SK-N-SH treated with all-trans-retinoic acid at 6 μM for 48 hours (cell line): ENCODE data around the gene MIPEP.

Source experiments
- ATAC-seq: fragments of 200-7000 bp; cut with Tn5 transposase; 3 replicates; pipeline ENCODE4 v1.9.1; 2020; ENCODE audit warnings: mild to moderate bottlenecking, moderate library complexity
- ARNTL ChIP-seq: fragments of 450-650 bp; formaldehyde crosslinking; IDR thresholded peaks from 2 replicates; pipeline ENCODE4 v1.5.0; 2020; ENCODE audit warnings: low read depth, mild to moderate bottlenecking, moderate library complexity, borderline replicate concordance
- CSDC2 ChIP-seq: fragments of 250-450 bp; sonication (Bioruptor Pico); IDR thresholded peaks from 2 replicates; pipeline ENCODE4 v1.5.0; 2020; ENCODE audit warnings: mild to moderate bottlenecking, moderate library complexity
- ESRRG ChIP-seq: fragments of 250-450 bp; sonication (Bioruptor Pico); IDR thresholded peaks from 2 replicates; pipeline ENCODE4 v1.6.1; 2021; ENCODE audit warnings: mild to moderate bottlenecking
- ISL1 ChIP-seq: fragments of 250-450 bp; sonication (Bioruptor Pico); IDR thresholded peaks from 2 replicates; pipeline ENCODE4 v2.1.2; 2022; ENCODE audit warnings: mild to moderate bottlenecking, moderate library complexity
- OSR1 ChIP-seq: fragments of 250-450 bp; sonication (Bioruptor Pico); IDR thresholded peaks from 2 replicates; pipeline ENCODE4 v1.8.0; 2022; ENCODE audit warnings: moderate library complexity, mild to moderate bottlenecking, inconsistent platforms
- PPARA ChIP-seq: fragments of 250-450 bp; sonication (Bioruptor Pico); IDR thresholded peaks from 2 replicates; pipeline ENCODE4 v1.5.0; 2020; ENCODE audit warnings: mild to moderate bottlenecking, borderline replicate concordance
- SNAI2 ChIP-seq: fragments of 250-450 bp; sonication (Bioruptor Pico); IDR thresholded peaks from 2 replicates; pipeline ENCODE4 v1.5.0; 2020; ENCODE audit warnings: mild to moderate bottlenecking, moderate library complexity
- TCF4 ChIP-seq: fragments of 250-450 bp; sonication (Bioruptor Pico); IDR thresholded peaks from 2 replicates; pipeline ENCODE4 v1.8.0; 2021; ENCODE audit warnings: mild to moderate bottlenecking, moderate library complexity, borderline replicate concordance
- TOX ChIP-seq: fragments of 250-450 bp; sonication (Bioruptor Pico); IDR thresholded peaks from 2 replicates; pipeline ENCODE4 v1.8.0; 2021; ENCODE audit warnings: mild to moderate bottlenecking, moderate library complexity, borderline replicate concordance
- ZFP3 ChIP-seq: fragments of 250-450 bp; sonication (Bioruptor Pico); IDR thresholded peaks from 2 replicates; pipeline ENCODE4 v1.5.0; 2020; ENCODE audit warnings: mild to moderate bottlenecking, moderate library complexity
- ZFP30 ChIP-seq: fragments of 450-650 bp; formaldehyde crosslinking; IDR thresholded peaks from 2 replicates; pipeline ENCODE4 v1.5.0; 2022; ENCODE audit warnings: mild to moderate bottlenecking, moderate library complexity
- ZNF70 ChIP-seq: fragments of 450-650 bp; formaldehyde crosslinking; IDR thresholded peaks from 2 replicates; pipeline ENCODE4 v1.5.0; 2020; ENCODE audit warnings: mild to moderate bottlenecking, moderate library complexity
- ZNF8 ChIP-seq: fragments of 450-650 bp; formaldehyde crosslinking; IDR thresholded peaks from 2 replicates; pipeline ENCODE4 v1.5.0; 2020; ENCODE audit warnings: mild to moderate bottlenecking, moderate library complexity
- TF ChIP-seq, protein P1 (sequence below): fragments of 250-450 bp; sonication (Bioruptor Pico); IDR thresholded peaks from 2 replicates; pipeline ENCODE4 v1.5.1; 2021; ENCODE audit warnings: mild to moderate bottlenecking, moderate library complexity
- TF ChIP-seq, protein P2 (sequence below): fragments of 250-450 bp; sonication (Bioruptor Pico); IDR thresholded peaks from 2 replicates; pipeline ENCODE4 v1.5.0; 2020; ENCODE audit warnings: mild to moderate bottlenecking, moderate library complexity
- TF ChIP-seq, protein P3 (sequence below): fragments of 250-450 bp; sonication (Bioruptor Pico); IDR thresholded peaks from 2 replicates; pipeline ENCODE4 v1.8.0; 2020; ENCODE audit warnings: mild to moderate bottlenecking, moderate library complexity, borderline replicate concordance
- TF ChIP-seq, protein P4 (sequence below): fragments of 250-450 bp; sonication (Bioruptor Pico); IDR thresholded peaks from 2 replicates; pipeline ENCODE4 v1.8.0; 2021; ENCODE audit warnings: low read depth, mild to moderate bottlenecking, moderate library complexity, borderline replicate concordance
- TF ChIP-seq, protein P5 (sequence below): fragments of 250-450 bp; sonication (Bioruptor Pico); IDR thresholded peaks from 2 replicates; pipeline ENCODE4 v1.5.1; 2020; ENCODE audit warnings: low read depth, mild to moderate bottlenecking, moderate library complexity

Gene MIPEP

DNA sequence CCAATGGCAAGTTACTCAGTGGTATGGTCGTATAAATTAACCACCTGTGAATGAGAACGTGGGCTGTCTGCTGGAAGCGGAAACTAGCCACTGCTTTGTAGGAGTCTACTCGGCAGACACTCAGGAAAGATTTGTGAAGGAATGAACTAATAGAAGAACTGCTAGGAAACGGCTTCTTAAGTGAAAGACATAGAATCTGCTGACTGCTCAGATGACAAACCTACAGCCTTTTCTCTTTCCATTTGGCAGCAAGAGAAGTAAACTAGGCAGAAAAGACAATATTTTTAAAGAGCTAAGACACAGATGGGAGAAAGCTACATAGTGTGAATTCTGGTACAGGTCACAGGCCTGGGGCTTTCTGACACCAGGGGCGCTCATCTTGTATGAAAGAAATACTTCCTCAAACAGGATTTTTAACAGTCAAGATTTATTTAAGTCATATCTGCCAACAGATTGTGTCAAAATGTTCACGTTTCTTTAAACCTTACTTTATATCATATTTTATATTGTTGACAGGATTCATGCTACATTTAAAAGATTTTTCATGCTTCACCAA is 78.4 kb downstream of the MIPEP start:
- no peak for TF ChIP-seq ARNTL (CRISPR knock-in tag)
- TF ChIP-seq, protein P1, sequence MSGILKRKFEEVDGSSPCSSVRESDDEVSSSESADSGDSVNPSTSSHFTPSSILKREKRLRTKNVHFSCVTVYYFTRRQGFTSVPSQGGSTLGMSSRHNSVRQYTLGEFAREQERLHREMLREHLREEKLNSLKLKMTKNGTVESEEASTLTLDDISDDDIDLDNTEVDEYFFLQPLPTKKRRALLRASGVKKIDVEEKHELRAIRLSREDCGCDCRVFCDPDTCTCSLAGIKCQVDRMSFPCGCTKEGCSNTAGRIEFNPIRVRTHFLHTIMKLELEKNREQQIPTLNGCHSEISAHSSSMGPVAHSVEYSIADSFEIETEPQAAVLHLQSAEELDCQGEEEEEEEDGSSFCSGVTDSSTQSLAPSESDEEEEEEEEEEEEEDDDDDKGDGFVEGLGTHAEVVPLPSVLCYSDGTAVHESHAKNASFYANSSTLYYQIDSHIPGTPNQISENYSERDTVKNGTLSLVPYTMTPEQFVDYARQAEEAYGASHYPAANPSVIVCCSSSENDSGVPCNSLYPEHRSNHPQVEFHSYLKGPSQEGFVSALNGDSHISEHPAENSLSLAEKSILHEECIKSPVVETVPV (CRISPR knock-in tag): no peak
- TF ChIP-seq, protein P2, sequence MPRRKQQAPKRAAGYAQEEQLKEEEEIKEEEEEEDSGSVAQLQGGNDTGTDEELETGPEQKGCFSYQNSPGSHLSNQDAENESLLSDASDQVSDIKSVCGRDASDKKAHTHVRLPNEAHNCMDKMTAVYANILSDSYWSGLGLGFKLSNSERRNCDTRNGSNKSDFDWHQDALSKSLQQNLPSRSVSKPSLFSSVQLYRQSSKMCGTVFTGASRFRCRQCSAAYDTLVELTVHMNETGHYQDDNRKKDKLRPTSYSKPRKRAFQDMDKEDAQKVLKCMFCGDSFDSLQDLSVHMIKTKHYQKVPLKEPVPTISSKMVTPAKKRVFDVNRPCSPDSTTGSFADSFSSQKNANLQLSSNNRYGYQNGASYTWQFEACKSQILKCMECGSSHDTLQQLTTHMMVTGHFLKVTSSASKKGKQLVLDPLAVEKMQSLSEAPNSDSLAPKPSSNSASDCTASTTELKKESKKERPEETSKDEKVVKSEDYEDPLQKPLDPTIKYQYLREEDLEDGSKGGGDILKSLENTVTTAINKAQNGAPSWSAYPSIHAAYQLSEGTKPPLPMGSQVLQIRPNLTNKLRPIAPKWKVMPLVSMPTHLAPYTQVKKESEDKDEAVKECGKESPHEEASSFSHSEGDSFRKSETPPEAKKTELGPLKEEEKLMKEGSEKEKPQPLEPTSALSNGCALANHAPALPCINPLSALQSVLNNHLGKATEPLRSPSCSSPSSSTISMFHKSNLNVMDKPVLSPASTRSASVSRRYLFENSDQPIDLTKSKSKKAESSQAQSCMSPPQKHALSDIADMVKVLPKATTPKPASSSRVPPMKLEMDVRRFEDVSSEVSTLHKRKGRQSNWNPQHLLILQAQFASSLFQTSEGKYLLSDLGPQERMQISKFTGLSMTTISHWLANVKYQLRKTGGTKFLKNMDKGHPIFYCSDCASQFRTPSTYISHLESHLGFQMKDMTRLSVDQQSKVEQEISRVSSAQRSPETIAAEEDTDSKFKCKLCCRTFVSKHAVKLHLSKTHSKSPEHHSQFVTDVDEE (CRISPR knock-in tag): no peak
- TF ChIP-seq TOX (CRISPR knock-in tag): no peak
- no peak for TF ChIP-seq ISL1 (CRISPR knock-in tag)
- TF ChIP-seq PPARA (CRISPR knock-in tag): no peak
- no peak for TF ChIP-seq SNAI2 (CRISPR knock-in tag)
- TF ChIP-seq ZFP3 (CRISPR knock-in tag): no peak
- TF ChIP-seq ZNF70 (CRISPR knock-in tag): no peak
- TF ChIP-seq, protein P3, sequence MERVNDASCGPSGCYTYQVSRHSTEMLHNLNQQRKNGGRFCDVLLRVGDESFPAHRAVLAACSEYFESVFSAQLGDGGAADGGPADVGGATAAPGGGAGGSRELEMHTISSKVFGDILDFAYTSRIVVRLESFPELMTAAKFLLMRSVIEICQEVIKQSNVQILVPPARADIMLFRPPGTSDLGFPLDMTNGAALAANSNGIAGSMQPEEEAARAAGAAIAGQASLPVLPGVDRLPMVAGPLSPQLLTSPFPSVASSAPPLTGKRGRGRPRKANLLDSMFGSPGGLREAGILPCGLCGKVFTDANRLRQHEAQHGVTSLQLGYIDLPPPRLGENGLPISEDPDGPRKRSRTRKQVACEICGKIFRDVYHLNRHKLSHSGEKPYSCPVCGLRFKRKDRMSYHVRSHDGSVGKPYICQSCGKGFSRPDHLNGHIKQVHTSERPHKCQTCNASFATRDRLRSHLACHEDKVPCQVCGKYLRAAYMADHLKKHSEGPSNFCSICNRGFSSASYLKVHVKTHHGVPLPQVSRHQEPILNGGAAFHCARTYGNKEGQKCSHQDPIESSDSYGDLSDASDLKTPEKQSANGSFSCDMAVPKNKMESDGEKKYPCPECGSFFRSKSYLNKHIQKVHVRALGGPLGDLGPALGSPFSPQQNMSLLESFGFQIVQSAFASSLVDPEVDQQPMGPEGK (CRISPR knock-in tag): no peak
- TF ChIP-seq, protein P4, sequence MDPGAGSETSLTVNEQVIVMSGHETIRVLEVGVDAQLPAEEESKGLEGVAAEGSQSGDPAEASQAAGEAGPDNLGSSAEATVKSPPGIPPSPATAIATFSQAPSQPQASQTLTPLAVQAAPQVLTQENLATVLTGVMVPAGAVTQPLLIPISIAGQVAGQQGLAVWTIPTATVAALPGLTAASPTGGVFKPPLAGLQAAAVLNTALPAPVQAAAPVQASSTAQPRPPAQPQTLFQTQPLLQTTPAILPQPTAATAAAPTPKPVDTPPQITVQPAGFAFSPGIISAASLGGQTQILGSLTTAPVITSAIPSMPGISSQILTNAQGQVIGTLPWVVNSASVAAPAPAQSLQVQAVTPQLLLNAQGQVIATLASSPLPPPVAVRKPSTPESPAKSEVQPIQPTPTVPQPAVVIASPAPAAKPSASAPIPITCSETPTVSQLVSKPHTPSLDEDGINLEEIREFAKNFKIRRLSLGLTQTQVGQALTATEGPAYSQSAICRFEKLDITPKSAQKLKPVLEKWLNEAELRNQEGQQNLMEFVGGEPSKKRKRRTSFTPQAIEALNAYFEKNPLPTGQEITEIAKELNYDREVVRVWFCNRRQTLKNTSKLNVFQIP: no peak
- no peak for TF ChIP-seq ZNF8 (CRISPR knock-in tag)
- no peak for TF ChIP-seq TCF4 (CRISPR knock-in tag)
- TF ChIP-seq, protein P5, sequence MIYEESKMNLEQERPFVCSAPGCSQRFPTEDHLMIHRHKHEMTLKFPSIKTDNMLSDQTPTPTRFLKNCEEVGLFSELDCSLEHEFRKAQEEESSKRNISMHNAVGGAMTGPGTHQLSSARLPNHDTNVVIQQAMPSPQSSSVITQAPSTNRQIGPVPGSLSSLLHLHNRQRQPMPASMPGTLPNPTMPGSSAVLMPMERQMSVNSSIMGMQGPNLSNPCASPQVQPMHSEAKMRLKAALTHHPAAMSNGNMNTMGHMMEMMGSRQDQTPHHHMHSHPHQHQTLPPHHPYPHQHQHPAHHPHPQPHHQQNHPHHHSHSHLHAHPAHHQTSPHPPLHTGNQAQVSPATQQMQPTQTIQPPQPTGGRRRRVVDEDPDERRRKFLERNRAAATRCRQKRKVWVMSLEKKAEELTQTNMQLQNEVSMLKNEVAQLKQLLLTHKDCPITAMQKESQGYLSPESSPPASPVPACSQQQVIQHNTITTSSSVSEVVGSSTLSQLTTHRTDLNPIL (CRISPR knock-in tag): no peak
- no peak for TF ChIP-seq ESRRG
- no peak for TF ChIP-seq ZFP30 (CRISPR knock-in tag)
- no peak for ATAC-seq

DNA sequence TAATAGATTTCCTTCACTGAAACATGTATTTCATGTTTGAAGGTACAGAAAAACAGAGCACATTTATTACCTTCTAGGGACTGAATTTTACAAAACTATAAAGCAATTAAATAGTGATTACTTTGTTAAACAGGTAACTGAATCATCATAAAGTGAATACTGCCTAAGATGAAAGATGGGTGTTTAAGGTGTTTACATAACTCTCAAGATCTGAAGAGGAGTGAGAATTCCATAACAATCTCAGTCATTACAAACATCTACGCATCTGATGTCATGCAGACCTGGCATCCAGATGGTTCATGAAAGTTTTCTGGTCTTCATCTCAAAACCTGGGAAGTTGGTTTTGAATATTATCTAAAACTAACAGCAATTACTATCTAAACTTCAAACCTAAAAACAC is 80.4 kb downstream of the MIPEP start:
- TF ChIP-seq ESRRG (no peak), OSR1 (CRISPR knock-in tag) (no peak), ISL1 (CRISPR knock-in tag) (no peak), CSDC2 (no peak), ZNF8 (CRISPR knock-in tag) (no peak)
- TF ChIP-seq, protein P5 (CRISPR knock-in tag): no peak
- TF ChIP-seq, protein P3 (CRISPR knock-in tag): no peak
- TF ChIP-seq, all 23 proteins: peak for 0
- ATAC-seq: no peak
